SU-DHL-6 (cell line): Measurements from ENCODE around the gene DIPK1B.

ENCODE experiments used
- H2AFZ ChIP-seq: fragments of 200-600 bp; sonication (generic); 2 replicates; pipeline ENCODE4 v1.6.1; 2014; ENCODE audit warnings: low read depth, mild to moderate bottlenecking, moderate library complexity, mixed read lengths, antibody characterized with exemption, low read length; ENCODE audit not compliant: severe bottlenecking
- H3F3A ChIP-seq: fragments of 200-600 bp; shearing (Covaris generic); 2 replicates; pipeline ENCODE4 v1.6.0; 2016; ENCODE audit warnings: antibody characterized with exemption, mild to moderate bottlenecking; ENCODE audit not compliant: insufficient read depth
- H3K27ac ChIP-seq: fragments of 200-600 bp; sonication (generic); 2 replicates; pipeline ENCODE4 v1.5.1; 2016; ENCODE audit warnings: low read depth, mild to moderate bottlenecking, low read length, moderate library complexity, mixed read lengths
- H3K27me3 ChIP-seq: fragments of 200-600 bp; sonication (generic), shearing (Covaris generic); 2 replicates; pipeline ENCODE4 v1.6.0; 2014; ENCODE audit warnings: mild to moderate bottlenecking, low read length
- H3K36me3 ChIP-seq: fragments of 200-600 bp; sonication (generic); 2 replicates; pipeline ENCODE4 v1.6.1; 2014; ENCODE audit warnings: mild to moderate bottlenecking, low read length, mixed read lengths
- H3K4me2 ChIP-seq: fragments of 300-600, 200-600 bp; shearing (Covaris generic), sonication (generic); 2 replicates; pipeline ENCODE4 v1.6.0; 2014; ENCODE audit warnings: low read length, low read depth, mild to moderate bottlenecking; ENCODE audit not compliant: poor library complexity, severe bottlenecking
- H3K4me3 ChIP-seq: fragments of 200-600 bp; sonication (generic); 2 replicates; pipeline ENCODE4 v1.5.1; 2014; ENCODE audit warnings: antibody characterized with exemption, low read length, mild to moderate bottlenecking, mixed read lengths; ENCODE audit not compliant: insufficient read depth, poor library complexity, severe bottlenecking
- H3K79me2 ChIP-seq: fragments of 200-600 bp; sonication (generic); 2 replicates; pipeline ENCODE4 v1.6.1; 2014; ENCODE audit warnings: mild to moderate bottlenecking, low read length, moderate library complexity; ENCODE audit not compliant: insufficient read depth
- H3K9ac ChIP-seq: fragments of 200-600 bp; sonication (generic); 2 replicates; pipeline ENCODE4 v1.7.0; 2014; ENCODE audit warnings: mild to moderate bottlenecking, low read length
- H3K9me2 ChIP-seq: fragments of 200-600 bp; sonication (generic); replicated peaks from 2 replicates; pipeline ENCODE4 v1.6.1; 2014; ENCODE audit warnings: low read length; ENCODE audit not compliant: insufficient read depth
- H3K9me3 ChIP-seq: fragments of 200-600 bp; sonication (generic); 2 replicates; pipeline ENCODE4 v1.6.1; 2014; ENCODE audit warnings: low read length, mixed read lengths; ENCODE audit not compliant: insufficient read depth
- H4K20me1 ChIP-seq: fragments of 200-600 bp; sonication (generic); 2 replicates; pipeline ENCODE4 v1.6.1; 2014; ENCODE audit warnings: low read depth, mild to moderate bottlenecking, antibody characterized with exemption, low read length, moderate library complexity, mixed read lengths
- EZH2phosphoT487 ChIP-seq: fragments of 200-600 bp; sonication (generic), shearing (Covaris generic); conservative IDR thresholded peaks from 2 replicates; pipeline ENCODE4 v1.6.1; 2018; ENCODE audit warnings: mild to moderate bottlenecking, antibody characterized with exemption, low read length, moderate library complexity, mixed read lengths
- TF ChIP-seq, protein P1 (sequence below): fragments of 200-600 bp; sonication (generic); IDR thresholded peaks from one replicate; pipeline ENCODE4 v1.5.1; 2017; ENCODE audit warnings: antibody characterized with exemption, mild to moderate bottlenecking, low read length, moderate library complexity; ENCODE audit not compliant: insufficient read depth, poor library complexity, severe bottlenecking

Gene DIPK1B

GRCh38 chr9:136673975-136674785 is 38.2 kb upstream of the DIPK1B start:
- Histone ChIP-seq H3K27me3 (no peaks in the 10 kb centered on the region), H4K20me1 (no peaks in the 10 kb centered on the region), H3K9ac (no peak overlapping the region), H3K4me3 (no peak overlapping the region), H3F3A (no peaks in the 10 kb centered on the region), H3K79me2 (no peaks in the 10 kb centered on the region), H3K27ac (no peak overlapping the region), H3K9me2 (no peaks in the 10 kb centered on the region), H3K9me3 (no peaks in the 10 kb centered on the region), H2AFZ (no peak overlapping the region), H3K36me3 (no peaks in the 10 kb centered on the region), H3K4me2 (no peak overlapping the region)
- TF ChIP-seq EZH2phosphoT487, result no peak
- TF ChIP-seq, protein P1, sequence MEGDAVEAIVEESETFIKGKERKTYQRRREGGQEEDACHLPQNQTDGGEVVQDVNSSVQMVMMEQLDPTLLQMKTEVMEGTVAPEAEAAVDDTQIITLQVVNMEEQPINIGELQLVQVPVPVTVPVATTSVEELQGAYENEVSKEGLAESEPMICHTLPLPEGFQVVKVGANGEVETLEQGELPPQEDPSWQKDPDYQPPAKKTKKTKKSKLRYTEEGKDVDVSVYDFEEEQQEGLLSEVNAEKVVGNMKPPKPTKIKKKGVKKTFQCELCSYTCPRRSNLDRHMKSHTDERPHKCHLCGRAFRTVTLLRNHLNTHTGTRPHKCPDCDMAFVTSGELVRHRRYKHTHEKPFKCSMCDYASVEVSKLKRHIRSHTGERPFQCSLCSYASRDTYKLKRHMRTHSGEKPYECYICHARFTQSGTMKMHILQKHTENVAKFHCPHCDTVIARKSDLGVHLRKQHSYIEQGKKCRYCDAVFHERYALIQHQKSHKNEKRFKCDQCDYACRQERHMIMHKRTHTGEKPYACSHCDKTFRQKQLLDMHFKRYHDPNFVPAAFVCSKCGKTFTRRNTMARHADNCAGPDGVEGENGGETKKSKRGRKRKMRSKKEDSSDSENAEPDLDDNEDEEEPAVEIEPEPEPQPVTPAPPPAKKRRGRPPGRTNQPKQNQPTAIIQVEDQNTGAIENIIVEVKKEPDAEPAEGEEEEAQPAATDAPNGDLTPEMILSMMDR, result no peak

GRCh38 chr9:136674786-136675349 is 37.5 kb upstream of the DIPK1B start:
- no peaks in the 10 kb centered on the region for H3K9me3 ChIP-seq
- H3K4me2 ChIP-seq, result no peak overlapping the region
- no peaks in the 10 kb centered on the region for H4K20me1 ChIP-seq
- H3K9me2 ChIP-seq, result no peaks in the 10 kb centered on the region
- H3K9ac ChIP-seq, result no peak overlapping the region
- TF ChIP-seq, protein P1, result no peak
- TF ChIP-seq EZH2phosphoT487, result no peak
- no peaks in the 10 kb centered on the region for H3F3A ChIP-seq
- no peak overlapping the region for H3K27ac ChIP-seq
- H3K36me3 ChIP-seq, result no peaks in the 10 kb centered on the region
- no peaks in the 10 kb centered on the region for H3K79me2 ChIP-seq
- H3K4me3 ChIP-seq, result no peak overlapping the region
- no peak overlapping the region for H2AFZ ChIP-seq
- no peaks in the 10 kb centered on the region for H3K27me3 ChIP-seq

GRCh38 chr9:136675477-136676296 is 36.7 kb upstream of the DIPK1B start:
- Histone ChIP-seq H3K9me2 (no peaks in the 10 kb centered on the region), H3F3A (no peaks in the 10 kb centered on the region), H3K79me2 (no peaks in the 10 kb centered on the region), H3K9ac (no peak overlapping the region), H4K20me1 (no peaks in the 10 kb centered on the region), H2AFZ (no peak overlapping the region), H3K27me3 (no peaks in the 10 kb centered on the region), H3K4me3 (no peak overlapping the region), H3K9me3 (no peaks in the 10 kb centered on the region), H3K27ac (no peak overlapping the region), H3K4me2 (no peak overlapping the region), H3K36me3 (no peaks in the 10 kb centered on the region)
- no peak for TF ChIP-seq EZH2phosphoT487
- TF ChIP-seq, protein P1, result no peak
